MM.1S (cell line): ENCODE measurements around the gene GIMAP4.

ENCODE experiments used
- DNase-seq: peaks from one replicate; pipeline ENCODE4 v3.0.0-alpha.2; 2015
- H2AFZ ChIP-seq: fragments of 300-600 bp; sonication (generic); 2 replicates; pipeline ENCODE4 v1.6.0; 2016; ENCODE audit warnings: antibody characterized with exemption, low read length
- H3F3A ChIP-seq: fragments of 300-600 bp; sonication (generic); 2 replicates; pipeline ENCODE4 v1.6.1; 2016; ENCODE audit warnings: mild to moderate bottlenecking, antibody characterized with exemption, low read length, moderate library complexity, mixed read lengths; ENCODE audit not compliant: insufficient read depth
- H3K27ac ChIP-seq: fragments of 300-600 bp; sonication (generic); 2 replicates; pipeline ENCODE4 v1.5.1; 2016; ENCODE audit warnings: mild to moderate bottlenecking, low read length
- H3K27me3 ChIP-seq: fragments of 300-600 bp; sonication (generic); replicated peaks from 2 replicates; pipeline ENCODE4 v1.6.0; 2016; ENCODE audit warnings: low read length; ENCODE audit not compliant: insufficient read depth
- H3K36me3 ChIP-seq: fragments of 300-600 bp; sonication (generic); replicated peaks from 2 replicates; pipeline ENCODE4 v1.6.1; 2016; ENCODE audit warnings: mild to moderate bottlenecking, low read length, mixed read lengths; ENCODE audit not compliant: insufficient read depth
- H3K4me1 ChIP-seq: fragments of 300-600 bp; sonication (generic); 2 replicates; pipeline ENCODE4 v1.6.1; 2016; ENCODE audit warnings: low read length, mixed read lengths
- H3K4me2 ChIP-seq: fragments of 300-600 bp; sonication (generic); 2 replicates; pipeline ENCODE4 v1.6.0; 2016; ENCODE audit warnings: low read depth, low read length
- H3K4me3 ChIP-seq: fragments of 300-600 bp; sonication (generic); 2 replicates; pipeline ENCODE4 v1.5.1; 2016; ENCODE audit warnings: low read length, mixed read lengths
- H3K79me2 ChIP-seq: fragments of 300-600 bp; sonication (generic); 2 replicates; pipeline ENCODE4 v1.6.1; 2016; ENCODE audit warnings: mixed run types, low read length, mixed read lengths
- H3K9ac ChIP-seq: fragments of 300-600 bp; sonication (generic); 2 replicates; pipeline ENCODE4 v1.6.1; 2016; ENCODE audit warnings: low read length, mixed read lengths
- H3K9me2 ChIP-seq: fragments of 300-600 bp; sonication (generic); replicated peaks from 2 replicates; pipeline ENCODE4 v1.6.1; 2016; ENCODE audit warnings: mild to moderate bottlenecking, low read length, mixed read lengths; ENCODE audit not compliant: insufficient read depth
- H3K9me3 ChIP-seq: fragments of 300-600 bp; sonication (generic); replicated peaks from 2 replicates; pipeline ENCODE4 v1.6.1; 2016; ENCODE audit warnings: mild to moderate bottlenecking, low read length, mixed read lengths; ENCODE audit not compliant: insufficient read depth
- H4K20me1 ChIP-seq: fragments of 300-600 bp; sonication (generic); 2 replicates; pipeline ENCODE4 v1.6.1; 2016; ENCODE audit warnings: mild to moderate bottlenecking, low read length, moderate library complexity, mixed read lengths; ENCODE audit not compliant: insufficient read depth
- EZH2 ChIP-seq: fragments of 300-600 bp; sonication (generic); optimal IDR thresholded peaks from 2 replicates; pipeline ENCODE3; 2017; ENCODE audit warnings: low read depth, mild to moderate bottlenecking, antibody characterized with exemption, low read length, mixed read lengths
- EZH2phosphoT487 ChIP-seq: fragments of 300-600 bp; sonication (generic); IDR thresholded peaks from 2 replicates; pipeline ENCODE4 v1.6.1; 2018; ENCODE audit warnings: antibody characterized with exemption, low read length
- TF ChIP-seq, protein P1 (sequence below): fragments of 300-600 bp; sonication (generic); IDR thresholded peaks from 2 replicates; pipeline ENCODE4 v1.5.1; 2016; ENCODE audit warnings: antibody characterized with exemption, low read length, mixed read lengths

The GIMAP4 gene

DNA sequence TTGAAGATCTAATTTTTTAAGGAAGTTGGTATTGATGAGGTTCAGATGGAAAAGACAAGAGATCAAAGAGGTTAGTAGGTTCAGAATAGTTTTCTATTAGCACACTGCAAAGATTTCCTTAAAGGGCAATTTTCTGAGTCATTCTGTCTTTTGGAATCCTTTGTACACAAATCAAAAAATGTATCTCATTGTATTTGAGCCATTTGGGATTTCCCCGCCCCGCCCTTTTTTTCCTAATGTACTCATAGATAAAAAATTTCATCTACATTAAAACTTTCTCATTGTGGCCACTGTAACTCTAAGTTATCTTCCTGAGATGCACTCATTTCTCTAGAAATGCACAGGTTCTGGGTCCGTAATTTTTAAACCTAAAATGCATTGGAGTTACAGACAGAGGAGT is 52.9 kb downstream of the GIMAP4 start:
- Histone ChIP-seq H3K4me2 (no peak overlapping the region), H3K4me3 (no peak overlapping the region), H3K9me3 (no peaks in the 10 kb centered on the region), H3K27me3 (no peaks in the 10 kb centered on the region), H3K27ac (no peak overlapping the region), H3F3A (no peaks in the 10 kb centered on the region), H3K9me2 (no peaks in the 10 kb centered on the region), H3K9ac (no peak overlapping the region), H3K4me1 (no peaks in the 10 kb centered on the region), H4K20me1 (no peaks in the 10 kb centered on the region), H3K36me3 (no peaks in the 10 kb centered on the region), H3K79me2 (no peaks in the 10 kb centered on the region), H2AFZ (no peak overlapping the region)
- no peak for DNase-seq
- no peak for TF ChIP-seq EZH2phosphoT487
- TF ChIP-seq, protein P1, sequence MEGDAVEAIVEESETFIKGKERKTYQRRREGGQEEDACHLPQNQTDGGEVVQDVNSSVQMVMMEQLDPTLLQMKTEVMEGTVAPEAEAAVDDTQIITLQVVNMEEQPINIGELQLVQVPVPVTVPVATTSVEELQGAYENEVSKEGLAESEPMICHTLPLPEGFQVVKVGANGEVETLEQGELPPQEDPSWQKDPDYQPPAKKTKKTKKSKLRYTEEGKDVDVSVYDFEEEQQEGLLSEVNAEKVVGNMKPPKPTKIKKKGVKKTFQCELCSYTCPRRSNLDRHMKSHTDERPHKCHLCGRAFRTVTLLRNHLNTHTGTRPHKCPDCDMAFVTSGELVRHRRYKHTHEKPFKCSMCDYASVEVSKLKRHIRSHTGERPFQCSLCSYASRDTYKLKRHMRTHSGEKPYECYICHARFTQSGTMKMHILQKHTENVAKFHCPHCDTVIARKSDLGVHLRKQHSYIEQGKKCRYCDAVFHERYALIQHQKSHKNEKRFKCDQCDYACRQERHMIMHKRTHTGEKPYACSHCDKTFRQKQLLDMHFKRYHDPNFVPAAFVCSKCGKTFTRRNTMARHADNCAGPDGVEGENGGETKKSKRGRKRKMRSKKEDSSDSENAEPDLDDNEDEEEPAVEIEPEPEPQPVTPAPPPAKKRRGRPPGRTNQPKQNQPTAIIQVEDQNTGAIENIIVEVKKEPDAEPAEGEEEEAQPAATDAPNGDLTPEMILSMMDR: no peak
- TF ChIP-seq EZH2: no peak

DNA sequence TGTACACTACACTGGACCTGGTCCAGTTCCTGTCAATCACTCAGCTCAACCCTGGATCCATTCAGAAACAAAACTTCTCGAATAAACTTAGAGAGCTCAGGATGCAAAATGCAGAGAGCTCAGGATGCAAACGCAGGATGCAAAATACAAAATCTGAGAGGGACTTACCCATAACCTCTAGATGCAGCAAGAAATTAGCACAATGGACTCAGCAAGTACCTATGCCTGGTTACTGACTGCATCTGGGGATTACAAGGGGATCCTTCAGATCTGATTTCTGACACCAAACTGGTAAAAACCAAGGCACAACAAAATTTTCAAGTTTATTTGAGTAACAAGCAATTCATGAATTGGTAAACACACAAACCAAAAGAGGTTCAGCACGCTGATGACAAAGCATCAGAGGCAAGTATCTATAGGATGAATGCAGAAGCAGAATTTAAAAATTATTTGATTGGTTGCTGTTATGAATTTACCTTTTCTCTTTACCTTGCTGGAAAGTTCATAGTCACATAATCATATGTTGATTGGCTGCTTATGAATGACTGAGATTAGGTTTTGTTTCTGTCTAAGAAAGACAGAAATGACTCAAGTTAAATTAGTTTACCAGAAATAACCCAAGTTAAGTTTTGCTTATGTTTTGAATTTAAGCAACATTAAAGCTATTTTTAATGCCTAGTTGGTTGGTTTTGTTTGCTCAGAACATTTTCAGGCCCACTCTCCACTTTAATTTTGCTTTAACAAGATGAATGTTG is 53.6 kb downstream of the GIMAP4 start:
- Histone ChIP-seq H3K9ac (no peak overlapping the region), H3K4me3 (no peak overlapping the region), H2AFZ (no peak overlapping the region), H3K27me3 (no peaks in the 10 kb centered on the region), H3K36me3 (no peaks in the 10 kb centered on the region), H3K79me2 (no peaks in the 10 kb centered on the region), H3K9me2 (no peaks in the 10 kb centered on the region), H3F3A (no peaks in the 10 kb centered on the region), H3K27ac (no peak overlapping the region), H3K9me3 (no peaks in the 10 kb centered on the region), H3K4me2 (no peak overlapping the region), H3K4me1 (no peaks in the 10 kb centered on the region), H4K20me1 (no peaks in the 10 kb centered on the region)
- no peak for TF ChIP-seq EZH2phosphoT487
- TF ChIP-seq EZH2: no peak
- TF ChIP-seq, protein P1: no peak
- DNase-seq: no peak

- no peaks in the 10 kb centered on the region for H3K9me3 ChIP-seq
- TF ChIP-seq EZH2phosphoT487: no peak
- TF ChIP-seq EZH2: no peak
- TF ChIP-seq, protein P1: no peak
- no peaks in the 10 kb centered on the region for H3K36me3 ChIP-seq
- no peaks in the 10 kb centered on the region for H3F3A ChIP-seq
- H2AFZ ChIP-seq: no peak overlapping the region
- no peaks in the 10 kb centered on the region for H3K4me1 ChIP-seq
- H3K4me3 ChIP-seq: no peak overlapping the region
- H3K79me2 ChIP-seq: no peaks in the 10 kb centered on the region
- H3K4me2 ChIP-seq: no peak overlapping the region
- H4K20me1 ChIP-seq: no peaks in the 10 kb centered on the region
- H3K9me2 ChIP-seq: no peaks in the 10 kb centered on the region
- H3K27me3 ChIP-seq: no peaks in the 10 kb centered on the region
- DNase-seq: no peak
- no peak overlapping the region for H3K9ac ChIP-seq
- H3K27ac ChIP-seq: no peak overlapping the region
Observed at GRCh38 chr7:150621376-150621775, 54.2 kb downstream of the GIMAP4 start.
